Measurements from ENCODE around the gene MYOF.
"Not testable (repeated sequence)": the region's sequence is repeated elsewhere in the genome, so short reads cannot be mapped to it uniquely, and the experiment has no call there.

GRCh38 chr10:93314656-93315055, 167.5 kb downstream of the MYOF start:
- TF ChIP-seq, protein P1, sequence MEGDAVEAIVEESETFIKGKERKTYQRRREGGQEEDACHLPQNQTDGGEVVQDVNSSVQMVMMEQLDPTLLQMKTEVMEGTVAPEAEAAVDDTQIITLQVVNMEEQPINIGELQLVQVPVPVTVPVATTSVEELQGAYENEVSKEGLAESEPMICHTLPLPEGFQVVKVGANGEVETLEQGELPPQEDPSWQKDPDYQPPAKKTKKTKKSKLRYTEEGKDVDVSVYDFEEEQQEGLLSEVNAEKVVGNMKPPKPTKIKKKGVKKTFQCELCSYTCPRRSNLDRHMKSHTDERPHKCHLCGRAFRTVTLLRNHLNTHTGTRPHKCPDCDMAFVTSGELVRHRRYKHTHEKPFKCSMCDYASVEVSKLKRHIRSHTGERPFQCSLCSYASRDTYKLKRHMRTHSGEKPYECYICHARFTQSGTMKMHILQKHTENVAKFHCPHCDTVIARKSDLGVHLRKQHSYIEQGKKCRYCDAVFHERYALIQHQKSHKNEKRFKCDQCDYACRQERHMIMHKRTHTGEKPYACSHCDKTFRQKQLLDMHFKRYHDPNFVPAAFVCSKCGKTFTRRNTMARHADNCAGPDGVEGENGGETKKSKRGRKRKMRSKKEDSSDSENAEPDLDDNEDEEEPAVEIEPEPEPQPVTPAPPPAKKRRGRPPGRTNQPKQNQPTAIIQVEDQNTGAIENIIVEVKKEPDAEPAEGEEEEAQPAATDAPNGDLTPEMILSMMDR (IDR thresholded peaks at IDR 0.05) = not testable (repeated sequence)
- TF ChIP-seq POLR2AphosphoS5 (IDR thresholded peaks at IDR 0.05; ENCODE audit: low read depth, low read length); GATA2 (CRISPR knock-in tag; IDR thresholded peaks at IDR 0.05); TCF12 (IDR thresholded peaks at IDR 0.05); USF2 (IDR thresholded peaks at IDR 0.05; ENCODE audit: borderline replicate concordance, low read depth, low read length); YY1 (IDR thresholded peaks at IDR 0.05; ENCODE audit: low read depth); EZH2phosphoT487 (IDR thresholded peaks at IDR 0.05; ENCODE audit: borderline replicate concordance, low read depth); RAD21 (IDR thresholded peaks at IDR 0.05; ENCODE audit: low read length); SIN3A (IDR thresholded peaks at IDR 0.05; ENCODE audit: borderline replicate concordance, low read depth, low read length); EP300 (IDR thresholded peaks at IDR 0.05; ENCODE audit: borderline replicate concordance in 1 of 2, low read depth in 1 of 2, low read length in 1 of 2); RFX5 (IDR thresholded peaks at IDR 0.05; ENCODE audit: low read length): not testable (repeated sequence)
- TF ChIP-seq, protein P2, sequence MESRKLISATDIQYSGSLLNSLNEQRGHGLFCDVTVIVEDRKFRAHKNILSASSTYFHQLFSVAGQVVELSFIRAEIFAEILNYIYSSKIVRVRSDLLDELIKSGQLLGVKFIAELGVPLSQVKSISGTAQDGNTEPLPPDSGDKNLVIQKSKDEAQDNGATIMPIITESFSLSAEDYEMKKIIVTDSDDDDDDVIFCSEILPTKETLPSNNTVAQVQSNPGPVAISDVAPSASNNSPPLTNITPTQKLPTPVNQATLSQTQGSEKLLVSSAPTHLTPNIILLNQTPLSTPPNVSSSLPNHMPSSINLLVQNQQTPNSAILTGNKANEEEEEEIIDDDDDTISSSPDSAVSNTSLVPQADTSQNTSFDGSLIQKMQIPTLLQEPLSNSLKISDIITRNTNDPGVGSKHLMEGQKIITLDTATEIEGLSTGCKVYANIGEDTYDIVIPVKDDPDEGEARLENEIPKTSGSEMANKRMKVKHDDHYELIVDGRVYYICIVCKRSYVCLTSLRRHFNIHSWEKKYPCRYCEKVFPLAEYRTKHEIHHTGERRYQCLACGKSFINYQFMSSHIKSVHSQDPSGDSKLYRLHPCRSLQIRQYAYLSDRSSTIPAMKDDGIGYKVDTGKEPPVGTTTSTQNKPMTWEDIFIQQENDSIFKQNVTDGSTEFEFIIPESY (IDR thresholded peaks at IDR 0.05; ENCODE audit: borderline replicate concordance, low read depth) = not testable (repeated sequence)

Data from SK-N-SH (cell line).